WTC11 (cell line): ENCODE results near the gene ZDHHC19. TPM values are rescaled to one million over a fixed set of nuclear protein-coding genes. Genes with fewer than 3 reads are reported as not detected.
A peak's percentile ranks its signal among the peaks of the same experiment; 100 is the strongest.
"Not testable (repeated sequence)": the region's sequence is repeated elsewhere in the genome, so short reads cannot be mapped to it uniquely, and the experiment has no call there.

Experiments
- ATAC-seq: fragments of 200-7000 bp; cut with Tn5 transposase; 2 replicates; pipeline ENCODE4 v1.10.0; 2021; ENCODE audit warnings: mild to moderate bottlenecking, moderate library complexity
- CTCF ChIA-PET: fragments of 300-600 bp; sonication (Branson Sonifier 250); formaldehyde crosslinking; loops from one replicate; lab custom pipeline; 2021; ENCODE audit warnings: antibody characterized with exemption; lab: Charles Lee
- POLR2A ChIA-PET: fragments of 350-600 bp; sonication (Branson Sonifier 250); formaldehyde crosslinking; loops from one replicate; lab custom pipeline; 2021; ENCODE audit warnings: antibody characterized with exemption; lab: Charles Lee
- DNase-seq: peaks from one replicate; pipeline ENCODE4 v3.0.0; 2021; ENCODE audit warnings: low spot score
- H3K27ac Mint-ChIP-seq: 2 replicates; pipeline ENCODE4 v1.8.0; 2021; ENCODE audit warnings: mixed read lengths
- H3K27me3 Mint-ChIP-seq: 2 replicates; pipeline ENCODE4 v1.8.0; 2021; ENCODE audit warnings: low read depth, mild to moderate bottlenecking, moderate library complexity, mixed read lengths
- H3K36me3 Mint-ChIP-seq: 2 replicates; pipeline ENCODE4 v1.8.0; 2021; ENCODE audit warnings: mixed read lengths
- H3K4me1 Mint-ChIP-seq: 2 replicates; pipeline ENCODE4 v1.8.0; 2022; ENCODE audit warnings: mixed read lengths
- H3K4me3 Mint-ChIP-seq: 2 replicates; pipeline ENCODE4 v1.8.0; 2021; ENCODE audit warnings: mild to moderate bottlenecking, moderate library complexity, mixed read lengths
- H3K9me3 Mint-ChIP-seq: 2 replicates; pipeline ENCODE4 v1.8.0; 2021; ENCODE audit warnings: mixed read lengths
- GABPB1 ChIP-seq: sonication (generic); formaldehyde crosslinking; IDR thresholded peaks from 2 replicates; pipeline ENCODE4 v1.8.1; 2023; ENCODE audit warnings: mild to moderate bottlenecking, missing genetic modification reagents
- GRHL2 ChIP-seq: fragments of 250-450 bp; sonication (Bioruptor Pico); IDR thresholded peaks from 2 replicates; pipeline ENCODE4 v1.8.0; 2022; ENCODE audit warnings: mild to moderate bottlenecking, moderate library complexity; ENCODE audit not compliant: insufficient replicate concordance, severe bottlenecking
- NFE2L1 ChIP-seq: sonication (generic); formaldehyde crosslinking; IDR thresholded peaks from 2 replicates; pipeline ENCODE4 v1.8.1; 2023; ENCODE audit warnings: missing genetic modification reagents
- NR3C1 ChIP-seq: sonication (generic); formaldehyde crosslinking; conservative IDR thresholded peaks from 2 replicates; pipeline ENCODE4 v1.8.1; 2023; ENCODE audit warnings: low read depth, mild to moderate bottlenecking, missing genetic modification reagents
- PRDM15 ChIP-seq: sonication (generic); formaldehyde crosslinking; IDR thresholded peaks from 2 replicates; pipeline ENCODE4 v1.8.0; 2022; ENCODE audit warnings: missing genetic modification reagents
- RELA ChIP-seq: sonication (generic); formaldehyde crosslinking; IDR thresholded peaks from 2 replicates; pipeline ENCODE4 v1.8.1; 2022; ENCODE audit warnings: missing genetic modification reagents, mild to moderate bottlenecking, borderline replicate concordance
- USF1 ChIP-seq: sonication (generic); formaldehyde crosslinking; IDR thresholded peaks from 2 replicates; pipeline ENCODE4 v1.8.0; 2022; ENCODE audit warnings: mild to moderate bottlenecking, missing genetic modification reagents
- ZNF281 ChIP-seq: sonication (generic); formaldehyde crosslinking; IDR thresholded peaks from 2 replicates; pipeline ENCODE4 v1.8.0; 2023; ENCODE audit warnings: mild to moderate bottlenecking, missing genetic modification reagents
- ZNF532 ChIP-seq: fragments of 250-450 bp; sonication (Bioruptor Pico); IDR thresholded peaks from 2 replicates; pipeline ENCODE4 v1.9.0; 2021; ENCODE audit warnings: mild to moderate bottlenecking, borderline replicate concordance
- total RNA-seq: library from RNA; stranded (reverse); gene quantifications from 3 replicates; pipeline ENCODE4 v1.2.3, GENCODE V29; 2021

The ZDHHC19 gene
- total RNA-seq, 1 experiment from 2014 or later, result 4.4 TPM

GRCh38 chr3:196165850-196166249 lies 45.4 kb downstream of the ZDHHC19 start:
- peak; percentile 36 for ATAC-seq
- ChIA-PET CTCF (interaction anchor here (0.7 kb wide), 1 partner anchor 74 kb away, joined by 4 read pairs; no protein-coding TSS in a partner anchor), POLR2A (interaction anchor here (0.5 kb wide), 1 partner anchor 316 kb away, joined by 3 read pairs; no protein-coding TSS in a partner anchor)
- no peak overlapping the region for H3K4me3 Mint-ChIP-seq
- no peak overlapping the region; the same call in 1 of the 2 replicates for H3K27ac Mint-ChIP-seq
- no peak for TF ChIP-seq GRHL2 (CRISPR knock-in tag)
- no peak for TF ChIP-seq NFE2L1 (CRISPR knock-in tag)
- TF ChIP-seq ZNF532 (CRISPR knock-in tag), result no peak
- TF ChIP-seq USF1, result 0 out of 2 replicates have a peak, but pooled peaks have one; percentile 13
- H3K27me3 Mint-ChIP-seq, result no peaks in the 10 kb centered on the region
- H3K4me1 Mint-ChIP-seq, result peaks cover 3% of the 10 kb centered on the region; the same call in 1 of the 2 replicates
- no peak for DNase-seq
- H3K36me3 Mint-ChIP-seq, result no peaks in the 10 kb centered on the region
- H3K9me3 Mint-ChIP-seq, result no peaks in the 10 kb centered on the region; the same call in 1 of the 2 replicates

GRCh38 chr3:196165006-196165575 lies 46.1 kb downstream of the ZDHHC19 start:
- H3K36me3 Mint-ChIP-seq, CTCF ChIA-PET, ATAC-seq, DNase-seq, H3K4me1 Mint-ChIP-seq, H3K9me3 Mint-ChIP-seq, POLR2A ChIA-PET, H3K4me3 Mint-ChIP-seq, H3K27me3 Mint-ChIP-seq, H3K27ac Mint-ChIP-seq: not testable (repeated sequence)

- H3K27me3 Mint-ChIP-seq, result no peaks in the 10 kb centered on the region
- CTCF ChIA-PET, result interaction anchor here (0.9 kb wide), 1 partner anchor 72 kb away, joined by 3 read pairs; no protein-coding TSS in a partner anchor
- TF ChIP-seq NR3C1 (no peak), ZNF281 (CRISPR knock-in tag) (no peak), RELA (CRISPR knock-in tag) (no peak), GABPB1 (CRISPR knock-in tag) (no peak), PRDM15 (no peak)
- TF ChIP-seq, all 79 proteins: peak for 0
- H3K4me1 Mint-ChIP-seq, result peaks cover 11% of the 10 kb centered on the region
- H3K36me3 Mint-ChIP-seq, result no peaks in the 10 kb centered on the region
- no peak for ATAC-seq
- H3K27ac Mint-ChIP-seq, result no peak overlapping the region
- H3K4me3 Mint-ChIP-seq, result no peak overlapping the region
- no peaks in the 10 kb centered on the region for H3K9me3 Mint-ChIP-seq
- POLR2A ChIA-PET, result no interaction called here
- DNase-seq, result no peak
These were observed 46.6 kb downstream of the ZDHHC19 start for GRCh38 chr3:196164576-196164975.
